HG03439 (cell line): Measurements from ENCODE around the gene ANAPC13.

Source experiments
- ATAC-seq: cut with Tn5 transposase; IDR thresholded peaks from one replicate; pipeline ENCODE4 v1.9.1; 2021; ENCODE audit warnings: mild to moderate bottlenecking, moderate library complexity; ENCODE audit not compliant: unreplicated experiment

The ANAPC13 gene

DNA sequence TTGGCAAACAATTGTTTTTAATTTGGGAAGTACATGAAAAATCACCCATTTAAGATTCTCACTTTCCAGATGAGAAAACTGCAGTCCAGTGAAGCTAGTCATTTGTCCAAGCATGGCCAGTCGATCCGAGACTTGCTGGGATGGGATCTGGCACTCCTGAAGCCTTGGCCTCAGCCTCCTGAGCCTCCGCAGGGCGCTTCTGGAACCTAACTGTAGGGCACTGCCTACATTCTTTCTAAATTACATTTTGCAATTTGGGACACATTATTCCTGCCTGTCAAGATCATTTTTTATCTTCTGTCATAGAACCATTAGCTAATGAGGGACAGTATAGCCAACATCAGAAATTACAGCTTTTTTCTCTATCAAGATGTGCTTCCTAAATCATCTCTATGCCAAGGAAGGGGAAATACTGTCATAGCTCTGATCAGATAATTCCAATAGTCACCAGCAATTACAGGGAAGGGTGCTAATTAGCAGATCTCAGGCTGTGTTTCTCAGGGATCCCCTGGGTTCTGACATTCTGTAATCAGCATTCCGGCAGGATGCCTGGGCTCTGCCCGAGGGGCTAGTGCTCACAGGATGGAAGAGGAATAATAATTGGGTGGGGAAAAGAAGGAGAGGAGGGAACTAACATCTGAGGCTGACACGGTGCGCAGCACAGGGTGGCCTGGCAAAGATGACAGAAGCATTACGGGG, 28.3 kb downstream of the ANAPC13 start:
- ATAC-seq = no peak

DNA sequence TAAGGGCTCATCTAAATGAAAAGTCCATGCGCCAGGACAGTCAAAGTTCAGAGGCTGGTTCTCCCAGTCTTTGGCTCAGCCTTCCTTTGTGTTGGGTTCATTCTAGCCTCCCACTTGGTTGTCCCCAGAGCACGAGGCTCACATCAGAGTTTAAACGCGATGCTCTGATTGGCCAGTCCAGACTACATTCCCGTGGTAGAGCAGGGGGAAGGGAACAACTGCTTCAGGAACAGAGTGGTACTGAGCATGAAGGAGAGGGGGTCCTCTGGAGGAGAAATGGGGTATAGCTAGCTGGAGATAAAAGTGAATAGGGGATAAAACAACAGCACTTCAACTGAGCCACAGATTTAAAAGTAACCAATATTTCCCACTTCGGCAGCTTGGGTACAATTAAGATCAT, 32.2 kb downstream of the ANAPC13 start:
- ATAC-seq = no peak

DNA sequence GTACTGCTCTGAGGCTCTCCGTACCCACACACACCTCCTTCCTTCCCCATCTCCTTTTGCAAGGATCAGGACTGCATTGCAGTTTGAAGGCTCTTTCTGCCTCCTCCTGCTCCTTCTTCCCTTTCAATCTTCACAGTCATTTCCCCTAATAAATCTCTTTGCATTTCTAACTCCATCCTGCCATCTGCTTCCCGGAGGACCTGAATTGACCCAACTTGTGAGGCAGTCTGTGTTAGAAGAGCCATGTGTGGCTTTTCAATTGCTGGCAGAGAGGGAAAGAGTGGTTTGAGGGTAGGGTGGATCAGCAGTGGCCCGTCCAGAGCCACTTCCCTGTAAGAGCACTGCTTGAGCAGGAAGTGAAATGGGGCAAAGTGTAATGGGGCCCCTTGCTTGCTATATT, 35.8 kb downstream of the ANAPC13 start:
- ATAC-seq = no peak

DNA sequence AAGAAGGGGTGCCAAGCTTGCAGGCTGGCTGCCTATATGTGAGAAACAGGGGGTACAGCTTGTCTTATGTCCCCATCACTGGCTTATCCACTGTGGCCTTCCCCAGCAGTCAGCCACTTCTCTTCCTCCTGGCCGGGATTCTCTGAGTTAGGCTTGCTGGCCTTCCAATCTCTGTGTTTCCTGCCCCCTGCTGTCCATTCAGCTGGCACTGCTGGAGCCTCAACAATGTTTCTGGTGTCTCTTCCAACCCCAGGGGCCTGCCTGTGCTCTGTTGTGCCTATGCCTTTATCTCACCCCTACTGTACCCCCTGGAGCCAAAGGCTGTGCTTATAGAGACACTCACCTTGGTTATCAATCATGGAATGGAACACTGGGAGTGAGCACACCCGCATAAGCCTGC, 36.5 kb downstream of the ANAPC13 start:
- no peak for ATAC-seq

GRCh38 chr3:134448664-134449063, 37.1 kb downstream of the ANAPC13 start:
- ATAC-seq = no peak

- ATAC-seq = no peak
Observed at GRCh38 chr3:134447351-134447750, 38.4 kb downstream of the ANAPC13 start.

DNA sequence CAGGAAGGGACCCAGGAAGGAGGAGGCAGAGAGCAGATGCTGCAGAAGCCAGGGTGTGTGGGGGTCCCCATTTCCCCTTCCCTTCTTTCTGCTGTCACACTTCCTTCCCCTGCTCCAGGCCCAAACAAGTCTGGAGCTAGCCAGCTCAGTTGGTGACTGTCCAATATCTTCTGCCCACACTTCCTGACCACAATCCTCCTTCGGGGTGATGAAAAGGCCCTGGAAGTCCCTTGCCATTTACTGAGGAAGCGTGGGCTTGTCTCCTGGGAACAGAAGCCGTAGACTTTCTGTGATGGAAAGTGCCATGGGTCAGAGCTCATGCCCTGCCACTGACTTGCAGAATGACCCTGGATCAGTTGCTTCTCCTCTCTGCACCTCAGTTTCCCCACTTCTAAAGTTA, 39.0 kb downstream of the ANAPC13 start:
- ATAC-seq = no peak

GRCh38 chr3:134445636-134446035, 40.1 kb downstream of the ANAPC13 start:
- no peak for ATAC-seq

GRCh38 chr3:134445095-134445494, 40.7 kb downstream of the ANAPC13 start:
- no peak for ATAC-seq

- no peak for ATAC-seq
Observed at GRCh38 chr3:134441821-134442220, 44.0 kb downstream of the ANAPC13 start.

DNA sequence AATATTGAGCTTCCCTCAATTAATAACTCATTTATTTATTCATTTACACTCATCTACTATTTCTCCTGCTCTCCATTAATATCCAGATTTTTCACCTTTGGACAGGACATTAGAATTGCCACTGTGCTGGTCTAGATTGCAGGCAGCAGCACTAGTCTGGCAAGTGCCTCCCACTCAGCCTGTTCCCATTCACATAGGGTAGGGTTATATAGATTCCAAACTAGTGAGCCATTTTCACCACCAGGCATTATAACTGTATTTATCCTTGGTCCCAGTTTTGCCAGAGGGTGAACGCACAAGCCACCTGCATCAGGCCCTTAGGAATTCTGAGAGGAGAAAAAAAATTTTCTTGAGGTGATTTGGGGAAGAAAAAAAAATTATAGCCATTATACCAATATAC, 44.5 kb downstream of the ANAPC13 start:
- no peak for ATAC-seq

GRCh38 chr3:134437211-134437752, 48.5 kb downstream of the ANAPC13 start:
- ATAC-seq = no peak

DNA sequence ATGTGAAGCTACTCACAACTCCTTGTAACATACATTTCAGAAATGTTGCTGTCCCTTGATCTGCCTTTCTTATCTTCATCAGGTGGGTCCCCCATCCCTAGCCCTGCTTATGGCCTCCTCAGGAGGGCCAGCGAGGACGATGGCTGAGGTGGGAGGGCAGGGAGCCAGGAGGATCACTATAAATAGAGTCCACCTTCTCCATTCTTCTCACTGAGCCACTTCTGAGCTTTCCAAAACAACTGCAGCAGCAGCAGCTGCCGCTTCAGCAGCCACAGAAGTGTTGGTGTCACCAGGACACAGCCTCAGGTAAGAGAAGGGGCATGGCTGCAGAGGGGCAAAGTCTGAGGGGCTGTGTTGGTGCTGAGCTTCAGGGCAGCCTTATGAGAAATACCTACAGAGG, 53.5 kb downstream of the ANAPC13 start:
- ATAC-seq = no peak

GRCh38 chr3:134430950-134431445, 54.8 kb downstream of the ANAPC13 start:
- ATAC-seq = no peak

GRCh38 chr3:134430174-134430573, 55.6 kb downstream of the ANAPC13 start:
- ATAC-seq = no peak

GRCh38 chr3:134428401-134428800, 57.4 kb downstream of the ANAPC13 start:
- ATAC-seq = no peak
